ENCODE measurements around the gene POMZP3.
"Not testable (repeated sequence)": the region's sequence is repeated elsewhere in the genome, so short reads cannot be mapped to it uniquely, and the experiment has no call there.

Gene POMZP3

DNA sequence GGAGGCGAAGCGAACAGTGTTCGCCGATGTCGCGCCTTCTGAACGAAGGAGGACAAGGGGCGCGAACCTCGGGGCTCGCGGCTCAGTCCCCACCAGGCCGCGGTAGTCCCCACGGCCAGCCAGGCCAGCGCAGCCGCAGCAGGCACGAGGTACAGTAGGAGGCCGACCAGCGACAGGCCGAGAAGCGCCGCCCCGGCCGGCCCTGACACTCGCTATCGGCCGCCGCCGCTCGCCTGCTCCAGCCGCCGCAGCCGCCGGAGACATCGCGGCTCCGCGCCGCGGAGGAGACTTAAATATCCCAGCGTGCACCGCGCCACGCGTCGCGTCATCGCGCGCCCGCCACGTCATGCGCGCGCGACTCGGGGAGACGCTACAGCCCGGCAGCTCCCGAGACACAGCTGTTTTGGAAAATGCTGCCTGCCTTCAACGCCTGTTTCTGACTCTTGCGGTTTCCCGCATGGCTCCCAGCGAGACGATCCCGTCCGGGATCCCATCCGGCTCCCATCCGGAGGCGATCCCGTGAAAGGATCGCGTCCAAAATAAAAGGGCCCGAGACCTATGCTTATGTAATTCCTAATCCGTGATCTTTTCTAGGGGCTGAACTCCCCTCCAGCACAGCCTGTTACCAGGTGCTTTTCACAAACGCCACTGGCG is at the start of gene POMZP3:
TSS of gene POMZP3 (minus strand) at position 291 of the 654 bp plus-strand sequence. CDS start 1,215 bp downstream, outside the sequence.
- DNase-seq = peak; percentile 5

DNA sequence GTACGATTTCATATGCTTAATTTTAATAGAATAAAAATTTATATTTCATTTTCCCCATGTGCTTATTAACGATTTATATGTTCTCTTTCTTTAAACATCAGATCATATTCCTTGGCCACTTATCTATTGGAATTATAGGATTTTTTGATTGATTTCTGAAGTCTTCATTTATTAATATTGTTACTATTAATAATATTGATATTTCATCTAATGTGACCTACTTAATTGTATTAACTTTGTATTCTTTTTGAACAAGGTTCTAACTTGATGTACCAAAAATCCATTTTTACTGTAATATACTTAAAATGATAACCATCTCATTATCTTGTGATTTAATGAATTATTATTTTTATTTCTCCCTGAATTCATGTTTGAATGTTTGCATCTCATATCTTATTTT is 48.7 kb upstream of the POMZP3 start:
- not testable (repeated sequence) for DNase-seq

DNA sequence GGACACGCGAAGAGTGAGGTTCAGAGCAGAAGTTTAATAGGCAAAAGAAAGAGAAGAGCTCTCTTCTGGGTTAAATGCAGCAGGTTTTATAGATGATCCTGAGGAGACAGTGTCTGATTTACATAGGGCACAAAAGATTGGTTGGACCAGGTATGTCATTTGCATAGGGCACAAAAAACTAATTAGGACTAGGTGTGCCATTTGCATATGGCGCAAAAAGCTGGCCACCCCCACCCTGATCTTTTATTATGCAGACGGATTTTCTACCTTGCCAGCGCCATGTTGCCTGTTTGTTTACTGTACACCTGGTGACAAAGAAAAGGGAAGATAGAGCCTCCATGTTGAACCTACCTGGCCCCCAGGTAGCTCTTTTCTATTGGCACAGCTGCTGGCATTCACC is 46.3 kb upstream of the POMZP3 start:
- not testable (repeated sequence) for DNase-seq

DNA sequence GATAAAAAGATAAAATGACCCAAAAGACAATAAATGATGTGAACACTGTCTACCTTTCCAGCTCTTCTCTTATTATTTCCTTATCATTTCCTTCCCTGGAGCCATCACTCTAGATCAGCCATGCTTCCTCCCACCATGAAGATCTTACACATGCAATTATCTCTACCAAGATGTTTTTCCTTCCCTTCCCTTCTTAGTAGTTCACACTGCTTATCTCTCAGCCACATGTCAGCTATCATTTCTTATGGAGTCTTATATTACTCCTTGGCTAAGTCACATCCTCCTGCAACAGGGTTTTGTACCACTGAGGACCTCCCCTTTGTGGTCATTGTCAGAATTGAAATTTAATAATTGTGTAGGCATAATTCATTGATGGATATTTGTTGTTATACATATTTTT is 32.1 kb upstream of the POMZP3 start:
- DNase-seq = not testable (repeated sequence)

DNA sequence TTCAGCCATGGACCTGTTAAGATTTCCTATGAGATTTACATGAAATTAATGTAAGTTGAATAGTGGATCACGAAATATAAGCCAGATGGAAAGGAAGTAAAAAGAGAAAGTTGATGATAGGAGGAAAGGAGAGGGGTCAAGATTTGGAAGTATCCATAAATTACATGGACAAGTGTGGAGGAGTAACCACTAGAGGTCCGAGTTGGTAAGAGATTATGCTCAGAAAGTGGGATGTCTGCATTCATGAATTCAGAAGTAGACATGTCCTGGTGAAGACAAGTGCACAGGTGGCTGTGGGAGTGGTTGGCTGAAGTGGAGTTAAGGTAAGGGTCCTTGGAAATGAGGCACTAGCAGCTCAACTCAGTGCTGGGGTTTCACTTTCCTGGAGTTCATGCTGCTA is 29.3 kb upstream of the POMZP3 start:
- not testable (repeated sequence) for DNase-seq

DNA sequence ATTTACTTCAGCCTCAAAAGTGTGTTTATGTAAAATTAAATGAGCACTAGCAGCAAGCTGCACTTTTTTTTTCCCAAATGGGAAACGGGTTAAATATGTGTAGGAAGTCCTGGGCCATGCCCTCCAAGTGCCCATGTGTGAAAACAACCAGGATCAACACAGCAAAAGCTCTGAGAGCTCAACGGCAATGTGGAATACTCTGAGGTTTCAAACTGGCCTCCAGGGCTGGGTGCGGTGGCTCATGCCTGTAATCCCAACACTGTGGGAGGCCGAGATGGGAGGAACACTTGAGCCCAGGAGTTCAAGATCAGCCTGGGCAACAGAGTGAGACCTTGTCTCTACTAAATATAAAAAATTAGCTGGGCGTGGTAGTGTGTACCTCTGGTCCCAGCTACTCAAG is 15.5 kb upstream of the POMZP3 start:
- not testable (repeated sequence) for DNase-seq

DNA sequence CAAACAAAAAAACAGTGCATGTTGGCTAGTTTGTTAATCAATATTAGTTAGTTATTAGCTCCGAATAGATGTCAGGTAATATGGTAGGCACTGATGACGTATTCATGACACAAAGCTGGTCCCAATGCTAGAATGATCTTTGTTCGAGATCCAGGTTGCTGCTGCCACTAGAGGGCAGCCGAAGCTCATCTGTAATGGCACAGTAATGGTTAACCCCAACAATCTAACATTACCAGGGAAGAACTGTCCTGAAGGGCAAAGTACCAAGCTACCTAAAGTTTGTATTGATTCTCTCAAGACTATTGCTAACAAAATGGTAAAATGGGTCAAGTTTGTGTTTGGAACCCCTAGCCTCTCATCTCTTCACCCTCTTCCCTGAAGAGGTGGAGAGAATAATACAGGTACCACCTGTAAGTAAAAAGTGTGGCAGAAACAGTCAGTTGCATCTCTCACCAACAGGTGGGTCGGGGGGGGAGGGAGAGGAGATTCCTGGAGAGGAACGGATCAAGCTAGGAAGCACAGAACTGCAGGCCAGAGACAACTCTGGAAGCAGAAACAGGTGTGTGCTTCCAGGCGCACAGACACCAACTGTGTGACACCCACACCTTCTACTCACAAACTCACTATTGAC is 10.1 kb upstream of the POMZP3 start:
- not testable (repeated sequence) for DNase-seq

DNA sequence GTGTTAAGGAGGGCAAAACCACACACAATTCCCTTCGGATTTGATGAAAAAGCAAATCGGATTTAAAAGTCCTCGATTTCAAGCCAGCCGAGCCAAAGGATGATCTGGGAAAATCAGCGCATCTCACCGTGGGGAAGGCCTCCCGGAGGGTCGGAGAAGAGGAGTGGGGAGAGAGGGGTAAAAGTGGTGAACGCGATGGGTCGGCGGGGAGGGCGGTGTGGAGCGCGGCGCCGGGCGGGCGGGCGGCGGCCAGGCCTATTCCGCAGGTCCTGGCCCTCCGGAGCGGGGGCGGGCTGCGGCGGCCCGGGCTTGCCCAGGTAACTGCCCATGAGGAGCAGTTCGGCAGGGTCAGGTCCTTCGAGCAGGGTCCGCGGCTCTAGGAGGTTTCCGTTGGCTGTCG is 498 bp downstream of the POMZP3 start:
- DNase-seq = peak; percentile 7

DNA sequence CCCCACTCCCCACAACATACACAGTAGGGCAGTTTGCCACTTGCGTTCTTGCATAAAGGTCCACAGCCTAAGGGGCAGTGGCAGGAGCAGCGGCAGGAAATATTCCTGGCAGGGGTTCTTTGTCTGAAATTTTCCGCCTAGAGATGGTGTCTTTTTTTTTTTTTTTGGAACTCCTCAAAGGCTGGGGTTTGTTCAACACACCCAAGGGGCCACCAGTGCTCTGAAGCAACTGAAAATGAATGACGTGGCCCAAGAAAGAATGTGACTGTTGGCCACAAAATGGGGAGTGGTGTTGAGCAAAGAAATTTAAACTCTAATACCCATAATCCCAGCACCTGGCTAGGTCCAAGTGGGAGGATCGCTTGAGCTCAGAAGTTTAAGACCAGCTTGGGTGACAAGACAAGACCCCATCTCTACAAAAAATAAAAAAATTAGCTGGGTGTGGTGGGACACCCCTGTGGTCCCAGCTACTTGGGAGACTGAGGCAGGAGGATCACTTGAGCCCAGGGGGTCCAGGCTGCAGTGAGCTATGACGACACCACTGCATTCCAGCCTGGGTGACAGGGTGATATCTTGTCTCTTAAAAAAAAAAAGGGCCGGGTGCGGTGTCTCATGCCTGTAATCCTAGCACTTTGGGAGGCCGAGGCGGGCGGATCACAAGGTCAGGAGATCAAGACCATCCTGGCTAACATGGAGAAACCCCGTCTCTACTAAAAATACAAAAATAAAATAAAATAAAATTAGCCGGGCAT is 7.5 kb downstream of the POMZP3 start:
- DNase-seq = not testable (repeated sequence)

DNA sequence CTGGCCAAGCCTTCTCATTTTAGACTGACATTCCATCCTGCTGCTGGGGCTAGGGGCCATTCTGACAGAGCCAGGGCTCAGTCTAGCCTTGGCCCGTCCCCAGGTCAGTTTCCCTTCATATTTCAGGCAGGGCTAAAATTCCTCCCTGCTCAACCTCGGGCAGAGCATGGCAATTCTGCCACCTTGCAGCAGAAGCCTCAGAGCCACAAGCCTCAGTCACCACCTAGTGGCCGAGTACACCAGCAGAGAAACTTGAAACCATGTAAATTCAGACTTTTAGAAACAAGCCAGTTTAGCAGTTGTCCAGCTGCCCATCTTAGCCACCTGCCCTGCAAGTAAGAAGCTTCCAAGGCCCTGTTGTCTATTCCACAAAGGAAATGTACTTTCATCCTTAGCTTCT is 13.3 kb downstream of the POMZP3 start:
- not testable (repeated sequence) for DNase-seq

DNA sequence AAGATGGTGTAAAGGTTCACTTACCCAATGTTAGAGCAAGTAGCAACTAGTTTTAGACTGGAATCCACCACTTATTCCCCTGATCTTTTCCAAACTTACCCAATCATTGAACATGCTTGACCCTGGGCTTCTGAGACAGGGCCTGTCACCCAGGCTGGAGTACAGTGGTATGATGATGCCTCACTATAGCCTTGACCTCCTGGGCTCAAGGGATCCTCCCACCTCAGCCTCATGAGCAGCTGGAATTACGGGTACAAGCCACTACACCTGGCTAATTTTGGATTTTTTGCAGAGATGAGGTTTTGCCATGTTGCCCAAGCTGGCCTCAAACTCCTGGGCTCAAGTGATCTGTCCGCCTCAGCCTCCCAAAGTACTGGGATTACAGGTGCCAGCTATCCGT is 14.8 kb downstream of the POMZP3 start:
- not testable (repeated sequence) for DNase-seq

DNA sequence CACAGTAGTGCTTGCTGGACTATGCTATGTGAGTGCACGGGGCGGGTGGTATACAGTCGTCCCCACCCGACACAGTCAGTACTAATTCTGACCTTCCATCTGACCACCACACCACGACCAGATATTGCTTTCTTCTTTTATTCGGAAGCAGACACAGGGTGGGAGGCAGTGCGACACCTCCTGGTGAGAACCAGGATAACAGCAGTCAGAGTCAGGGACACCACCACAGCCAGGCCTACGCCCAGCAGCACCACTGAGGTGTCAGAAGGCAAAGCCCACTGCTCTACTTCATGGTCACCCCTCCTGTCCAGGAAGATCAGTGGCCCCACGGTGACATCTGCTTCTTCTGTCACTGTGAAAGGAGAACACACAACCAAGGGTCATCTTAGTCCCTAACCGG is 17.2 kb downstream of the POMZP3 start:
- not testable (repeated sequence) for DNase-seq

DNA sequence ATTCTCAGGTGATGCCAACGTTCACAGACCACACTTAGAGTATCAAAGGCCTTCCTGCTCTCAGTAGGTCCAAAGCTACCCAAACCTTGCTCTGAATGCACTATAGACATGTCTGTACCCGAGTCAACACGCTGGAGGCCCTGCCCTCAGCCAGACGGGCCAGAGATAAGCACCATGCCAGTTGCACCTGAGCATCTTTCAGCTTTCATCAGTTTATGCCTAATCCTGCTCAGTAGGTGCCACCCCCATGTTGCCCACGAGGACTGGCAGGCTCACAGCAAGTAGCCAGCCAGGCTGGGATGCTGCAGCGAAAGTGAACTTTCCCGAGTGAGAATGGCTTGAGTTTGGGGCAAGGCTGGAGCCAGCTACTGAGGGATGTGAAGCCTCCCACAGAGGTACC is 18.6 kb downstream of the POMZP3 start:
- not testable (repeated sequence) for DNase-seq

DNA sequence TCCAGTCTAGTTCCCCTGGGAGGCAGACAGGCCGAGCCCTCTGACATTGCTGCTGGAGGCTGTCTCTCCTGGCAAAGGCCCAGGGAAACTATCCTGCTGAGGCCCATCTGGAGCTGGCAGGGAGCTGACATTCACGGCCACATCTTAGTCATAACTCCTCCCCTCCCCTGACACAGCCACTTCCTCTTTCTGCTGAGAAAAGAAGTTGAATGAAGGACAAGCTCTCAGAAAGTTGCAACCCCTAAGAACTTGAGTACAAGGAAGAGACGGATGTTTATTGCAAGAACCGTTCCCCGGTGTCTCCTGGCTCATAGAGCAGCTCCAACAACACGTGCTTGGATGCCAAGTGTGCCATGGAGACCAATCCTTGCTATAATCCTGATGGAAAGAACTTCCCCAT is 21.1 kb downstream of the POMZP3 start:
- DNase-seq = peak; percentile 82

DNA sequence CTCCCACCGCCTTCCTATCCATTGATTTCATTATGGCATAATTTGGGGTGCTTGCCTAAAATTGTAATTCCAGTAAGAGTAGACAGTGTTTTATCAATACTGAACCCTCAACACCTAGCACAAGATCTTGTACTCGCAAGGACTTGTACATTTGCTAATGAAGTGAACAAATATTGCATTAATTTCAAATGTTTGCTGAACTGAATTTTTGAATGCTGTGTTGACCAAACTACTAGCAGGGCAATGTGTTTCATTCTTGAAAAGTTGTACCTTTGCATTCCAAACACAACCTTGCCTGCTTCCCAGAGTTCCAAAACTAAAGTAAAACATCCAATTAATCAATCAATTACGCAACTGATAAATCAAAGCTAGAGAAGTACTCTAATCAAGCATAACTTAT is 26.4 kb downstream of the POMZP3 start:
- DNase-seq = not testable (repeated sequence)

DNA sequence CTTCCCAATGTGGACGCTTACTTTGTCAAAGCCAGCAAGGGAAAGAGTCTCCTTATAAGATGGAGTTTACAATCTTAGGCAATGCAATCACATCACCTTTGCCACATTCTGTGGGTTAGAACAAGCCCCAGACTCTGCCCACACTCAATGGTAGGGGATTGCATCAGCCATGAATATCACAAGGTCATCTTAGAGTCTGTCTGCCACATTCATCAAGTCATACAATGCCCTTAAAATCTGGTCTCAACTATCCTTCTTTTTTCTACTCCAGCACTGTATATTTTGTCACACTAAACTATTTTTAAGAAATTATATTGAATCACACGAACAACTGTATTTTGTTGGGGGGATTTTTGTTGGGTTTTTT is 27.0 kb downstream of the POMZP3 start:
- not testable (repeated sequence) for DNase-seq

DNA sequence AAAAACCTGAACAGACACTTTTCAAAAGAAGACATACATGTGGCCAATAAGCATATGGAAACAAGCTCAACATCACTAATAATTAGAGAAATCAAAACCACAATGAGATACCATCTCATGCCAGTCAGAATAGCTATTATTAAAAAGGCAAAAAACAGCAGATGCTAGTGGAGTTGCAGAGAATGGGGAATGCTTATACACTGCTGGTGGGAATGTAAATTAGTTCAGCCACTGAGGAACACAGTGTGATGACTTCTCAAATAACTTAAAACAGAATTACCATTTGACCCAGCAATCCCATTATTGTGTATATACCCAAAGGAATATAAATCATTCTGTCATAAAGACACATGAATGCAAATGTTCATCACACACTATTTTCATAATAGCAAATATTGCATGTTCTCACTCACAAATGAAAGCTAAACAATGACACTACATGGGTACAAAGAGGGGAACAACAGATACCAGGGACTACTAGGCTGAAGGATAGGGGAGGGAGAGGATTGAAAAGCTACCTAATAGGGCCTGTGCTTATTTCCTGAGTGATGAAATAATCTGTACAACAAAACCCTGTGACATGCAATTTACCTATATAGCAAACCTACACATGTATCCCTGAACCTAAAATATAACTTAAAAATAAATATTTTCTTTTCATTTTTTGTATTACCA is 28.4 kb downstream of the POMZP3 start:
- peak; percentile 24 for DNase-seq

DNA sequence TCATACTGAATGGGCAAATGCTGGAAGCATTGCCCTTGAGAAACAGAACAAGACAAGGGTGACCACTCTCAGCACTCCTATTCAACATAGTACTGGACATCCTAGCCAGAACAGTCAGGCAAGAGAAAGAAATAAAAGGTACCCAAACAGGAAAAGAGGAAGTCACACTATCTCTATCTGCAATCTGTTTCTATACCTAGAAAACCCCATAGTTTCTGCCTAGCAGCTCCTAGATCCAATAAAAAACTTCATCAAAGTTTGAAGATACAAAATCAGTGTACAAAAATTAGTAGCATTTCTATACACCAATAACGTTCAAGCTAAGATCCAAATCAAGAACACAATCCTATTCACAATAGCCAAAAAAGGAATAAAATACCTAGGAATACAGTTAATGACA is 29.8 kb downstream of the POMZP3 start:
- not testable (repeated sequence) for DNase-seq

DNA sequence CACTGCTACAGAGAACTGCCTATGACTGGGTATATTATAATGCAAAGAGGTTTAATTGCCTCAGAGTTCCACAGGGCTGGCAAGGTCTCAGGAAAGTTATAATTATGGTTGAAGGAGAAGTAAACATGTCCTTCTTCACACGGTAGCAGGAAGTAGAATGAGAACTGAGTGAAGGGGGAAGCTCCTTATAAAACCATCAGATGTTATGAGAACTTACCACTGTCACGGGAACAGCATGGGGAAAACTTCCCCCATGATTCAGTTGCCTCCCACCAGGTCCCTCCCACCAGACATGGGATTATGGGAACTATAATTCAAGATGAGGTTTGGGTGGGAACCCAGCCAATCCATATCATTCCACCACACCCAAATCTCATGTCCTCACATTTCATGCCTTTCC is 34.4 kb downstream of the POMZP3 start:
- DNase-seq = peak; percentile 61

DNA sequence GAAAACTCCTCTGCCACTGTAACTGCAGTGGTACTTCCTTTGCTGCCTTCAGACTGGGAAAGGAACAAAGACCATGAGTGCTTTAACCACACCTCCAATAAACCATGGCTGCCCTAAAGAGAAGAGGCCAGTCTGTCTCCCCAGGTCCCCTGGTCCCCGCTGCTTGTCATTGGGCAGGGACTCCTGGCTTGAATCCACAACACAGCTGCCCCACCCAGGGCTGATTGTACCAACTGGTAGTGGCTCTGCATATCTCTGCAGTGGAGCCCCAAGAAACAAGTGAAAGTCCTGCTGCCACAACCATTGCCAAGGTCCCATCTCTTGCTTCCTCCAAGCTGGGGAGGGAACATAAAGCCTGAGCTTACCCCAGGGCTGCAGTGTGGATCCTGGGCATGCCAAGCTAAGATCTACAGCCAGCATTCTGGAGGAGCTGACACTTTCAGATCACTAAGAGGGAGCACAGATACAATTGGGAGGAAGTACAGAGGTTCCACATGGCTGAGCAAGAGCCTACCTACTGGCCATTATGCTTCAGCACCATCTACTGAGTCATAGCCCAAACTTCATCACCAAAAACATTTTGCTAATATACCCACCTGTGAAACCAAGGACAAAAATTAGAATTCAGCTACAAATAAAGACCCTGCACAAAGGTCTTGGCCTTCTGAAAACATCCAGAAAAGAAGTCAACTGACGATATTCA is 35.3 kb downstream of the POMZP3 start:
- DNase-seq = not testable (repeated sequence)

DNA sequence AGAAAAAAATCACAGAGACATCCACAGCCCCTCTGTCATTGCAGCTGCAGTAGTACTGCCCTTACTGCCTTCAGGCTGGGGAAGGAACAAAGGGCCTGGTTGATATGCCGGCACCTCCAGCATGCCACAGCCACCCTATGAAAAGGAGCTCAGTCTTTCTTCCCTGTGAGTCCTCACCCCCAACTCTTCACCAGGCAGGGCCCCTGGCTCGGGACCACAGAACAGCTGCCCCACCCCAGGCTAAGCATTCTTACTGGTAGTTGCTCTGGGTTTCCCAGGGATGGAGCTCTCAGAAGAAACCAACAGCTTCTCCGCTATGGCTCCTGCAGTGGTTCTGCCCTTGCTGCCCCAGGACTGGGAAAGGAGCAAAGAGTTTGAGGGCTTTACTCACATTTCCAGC is 36.0 kb downstream of the POMZP3 start:
- not testable (repeated sequence) for DNase-seq

DNA sequence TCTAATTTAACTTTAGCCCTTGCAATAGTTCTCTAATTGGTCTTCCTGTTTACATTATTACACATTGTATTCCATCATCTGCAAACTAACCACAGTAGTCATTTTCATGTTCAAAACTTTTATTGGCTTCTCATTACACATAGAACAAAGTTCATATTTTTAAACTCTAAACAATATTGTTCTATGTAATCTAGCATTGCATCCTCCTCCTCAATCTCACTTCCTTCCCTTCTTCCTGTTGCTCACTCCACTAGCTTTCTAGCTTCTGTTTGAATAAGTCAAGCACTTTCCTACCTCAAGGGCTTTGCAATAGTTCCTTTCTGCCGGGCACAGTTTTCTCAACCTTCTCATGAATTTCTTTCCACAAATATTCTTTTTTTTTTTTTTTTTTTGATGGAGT is 38.5 kb downstream of the POMZP3 start:
- not testable (repeated sequence) for DNase-seq
